ENCODE results near the gene KCNE5.
"Not testable (repeated sequence)": the region's sequence is repeated elsewhere in the genome, so short reads cannot be mapped to it uniquely, and the experiment has no call there.

Gene KCNE5, protein sequence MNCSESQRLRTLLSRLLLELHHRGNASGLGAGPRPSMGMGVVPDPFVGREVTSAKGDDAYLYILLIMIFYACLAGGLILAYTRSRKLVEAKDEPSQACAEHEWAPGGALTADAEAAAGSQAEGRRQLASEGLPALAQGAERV

DNA sequence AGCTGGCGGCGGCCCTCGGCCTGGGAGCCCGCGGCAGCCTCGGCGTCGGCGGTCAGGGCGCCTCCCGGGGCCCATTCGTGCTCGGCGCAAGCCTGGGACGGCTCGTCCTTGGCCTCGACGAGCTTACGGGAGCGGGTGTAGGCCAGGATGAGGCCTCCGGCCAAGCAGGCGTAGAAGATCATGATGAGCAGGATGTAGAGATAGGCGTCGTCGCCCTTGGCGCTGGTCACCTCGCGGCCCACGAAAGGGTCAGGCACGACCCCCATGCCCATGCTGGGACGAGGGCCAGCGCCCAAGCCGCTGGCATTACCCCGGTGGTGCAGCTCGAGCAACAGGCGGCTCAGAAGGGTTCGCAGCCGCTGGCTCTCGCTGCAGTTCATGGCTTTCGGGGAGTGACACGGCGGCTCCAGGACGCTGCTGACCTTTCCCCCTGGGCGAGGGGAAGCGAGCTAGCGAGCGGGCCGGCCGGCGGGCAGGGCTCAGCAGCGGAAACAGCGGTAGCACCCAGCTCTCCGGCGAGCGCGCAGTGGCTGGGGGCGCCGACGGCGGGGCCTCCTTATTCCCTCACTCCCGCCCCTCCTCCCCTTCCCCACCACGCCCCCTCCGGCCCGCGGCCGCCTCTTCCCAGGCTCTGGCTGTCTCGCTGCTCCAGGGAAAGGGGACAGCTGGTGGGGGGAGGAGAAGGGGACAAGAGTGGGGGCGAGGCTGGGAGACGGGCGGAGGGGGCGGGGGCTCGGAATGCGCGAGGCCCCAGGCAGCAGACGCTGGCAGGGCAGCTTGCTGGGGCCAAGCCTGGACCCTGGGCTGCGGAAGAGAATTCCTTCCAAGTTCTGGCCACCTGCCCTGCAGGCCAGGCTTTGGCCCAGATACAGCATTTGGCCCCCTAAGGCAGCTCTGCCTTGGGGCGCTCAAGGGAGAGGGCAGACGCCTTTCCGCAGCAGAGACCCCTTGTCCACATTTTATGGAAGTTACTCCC is at the start of gene KCNE5:
TSS of gene KCNE5 (minus strand) at position 532 of the 976 bp plus-strand sequence. CDS start at position 380, 152 bp downstream.
- TF ChIP-seq YY1 (IDR thresholded peaks at IDR 0.05; ENCODE audit: insufficient read depth, insufficient read length), result no peak
- no peak for DNase-seq (ENCODE audit: low read depth, low spot score)
- Histone ChIP-seq H3K9me3 (ENCODE audit: insufficient read depth, low read length) (no peaks in the 10 kb centered on the region), H3K9ac (ENCODE audit: insufficient read length, low read depth) (peak within 1 kb of the TSS; percentile 50), H3K4me1 (ENCODE audit: insufficient read depth, insufficient read length) (peaks cover 4% of the 10 kb centered on the region), H3K4me3 (ENCODE audit: insufficient read length, low read depth) (peak within 1 kb of the TSS; percentile 2), H3K36me3 (ENCODE audit: insufficient read depth, insufficient read length, low read length) (no peaks in the 10 kb centered on the region), H3K27me3 (ENCODE audit: insufficient read depth, insufficient read length) (no peaks in the 10 kb centered on the region)

DNA sequence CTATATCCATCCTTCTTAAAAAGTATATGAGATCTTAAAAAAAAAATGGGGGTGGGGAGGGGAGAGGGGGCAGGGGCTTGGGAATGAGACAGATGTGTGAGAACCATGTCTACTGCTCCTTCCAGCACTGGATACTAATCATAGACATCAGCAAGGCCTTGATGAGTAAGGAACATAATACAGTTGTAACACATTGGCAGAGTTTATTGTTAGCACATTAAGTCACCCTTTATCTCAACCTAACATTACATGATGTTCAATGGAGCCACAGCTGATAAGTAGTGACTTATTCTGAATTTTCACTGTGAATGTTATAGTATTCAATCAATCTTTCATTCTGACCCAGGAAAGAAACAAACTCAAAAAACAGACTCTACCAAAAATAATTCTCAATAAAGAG is 47.3 kb upstream of the KCNE5 start:
- Histone ChIP-seq H3K36me3 (ENCODE audit: insufficient read depth, insufficient read length, low read length) (peaks cover 37% of the 10 kb centered on the region), H3K9me3 (ENCODE audit: insufficient read depth, low read length) (no peaks in the 10 kb centered on the region; the same call in 1 of the 2 replicates), H3K9ac (ENCODE audit: insufficient read length, low read depth) (no peak overlapping the region), H3K4me1 (ENCODE audit: insufficient read depth, insufficient read length) (no peaks in the 10 kb centered on the region), H3K27me3 (ENCODE audit: insufficient read depth, insufficient read length) (no peaks in the 10 kb centered on the region), H3K4me3 (ENCODE audit: insufficient read length, low read depth) (no peak overlapping the region)
- no peak for DNase-seq (ENCODE audit: low read depth, low spot score)
- TF ChIP-seq SUZ12 (IDR thresholded peaks at IDR 0.05; ENCODE audit: extremely low read depth, insufficient read depth, insufficient read length) (no peak), ZNF274 (IDR thresholded peaks at IDR 0.05; ENCODE audit: low read depth, low read length) (no peak), YY1 (IDR thresholded peaks at IDR 0.05; ENCODE audit: insufficient read depth, insufficient read length) (no peak)

DNA sequence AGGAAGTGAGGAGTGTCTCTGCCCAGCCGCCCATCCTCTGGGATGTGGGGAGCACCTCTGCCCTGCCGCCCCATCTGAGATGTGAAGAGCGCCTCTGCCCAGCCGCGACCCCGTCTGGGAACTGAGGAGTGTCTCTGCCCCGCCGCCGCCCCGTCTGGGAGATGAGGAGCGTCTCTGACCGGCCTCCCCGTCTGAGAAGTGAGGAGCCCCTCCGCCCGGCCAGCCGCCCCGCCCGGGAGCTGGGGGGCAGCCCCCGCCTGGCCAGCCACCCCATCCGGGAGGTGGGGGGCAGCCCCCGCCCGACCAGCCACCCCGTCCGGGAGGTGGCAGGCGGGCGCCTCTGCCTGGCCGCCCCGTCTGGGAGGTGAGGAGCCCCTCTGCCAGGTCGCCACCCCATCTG is 46.2 kb upstream of the KCNE5 start:
- not testable (repeated sequence) for DNase-seq (ENCODE audit: low read depth, low spot score); H3K27me3 ChIP-seq (ENCODE audit: insufficient read depth, insufficient read length); H3K4me1 ChIP-seq (ENCODE audit: insufficient read depth, insufficient read length); H3K9ac ChIP-seq (ENCODE audit: insufficient read length, low read depth); H3K4me3 ChIP-seq (ENCODE audit: insufficient read length, low read depth); H3K9me3 ChIP-seq (ENCODE audit: insufficient read depth, low read length)
- peaks cover 45% of the 10 kb centered on the region for H3K36me3 ChIP-seq (ENCODE audit: insufficient read depth, insufficient read length, low read length)

DNA sequence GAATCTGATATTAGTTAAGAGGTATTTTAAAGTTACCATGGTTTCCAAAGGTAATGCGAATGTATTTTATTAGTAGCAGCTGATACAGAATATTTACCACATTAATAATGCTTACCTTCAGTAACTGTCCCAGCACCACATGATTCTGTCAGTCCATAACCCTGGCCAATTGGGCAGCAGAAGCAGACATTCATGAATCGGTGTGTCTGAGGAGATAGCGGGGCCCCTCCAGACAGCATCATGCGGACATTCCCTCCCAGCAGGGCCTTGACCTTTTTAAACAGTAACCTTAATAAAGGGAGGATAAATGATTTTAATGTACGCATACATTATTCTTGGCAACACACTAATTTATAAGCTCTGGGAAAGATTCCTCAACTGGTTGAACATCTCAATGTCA is 43.0 kb upstream of the KCNE5 start:
- Histone ChIP-seq H3K9me3 (ENCODE audit: insufficient read depth, low read length) (no peaks in the 10 kb centered on the region; the same call in 1 of the 2 replicates), H3K4me1 (ENCODE audit: insufficient read depth, insufficient read length) (no peaks in the 10 kb centered on the region), H3K9ac (ENCODE audit: insufficient read length, low read depth) (no peak overlapping the region), H3K36me3 (ENCODE audit: insufficient read depth, insufficient read length, low read length) (peaks cover 36% of the 10 kb centered on the region), H3K4me3 (ENCODE audit: insufficient read length, low read depth) (no peak overlapping the region), H3K27me3 (ENCODE audit: insufficient read depth, insufficient read length) (no peaks in the 10 kb centered on the region)
- DNase-seq (ENCODE audit: low read depth, low spot score), result no peak
- TF ChIP-seq ZNF274 (IDR thresholded peaks at IDR 0.05; ENCODE audit: low read depth, low read length) (no peak), YY1 (IDR thresholded peaks at IDR 0.05; ENCODE audit: insufficient read depth, insufficient read length) (no peak), SUZ12 (IDR thresholded peaks at IDR 0.05; ENCODE audit: extremely low read depth, insufficient read depth, insufficient read length) (no peak)

DNA sequence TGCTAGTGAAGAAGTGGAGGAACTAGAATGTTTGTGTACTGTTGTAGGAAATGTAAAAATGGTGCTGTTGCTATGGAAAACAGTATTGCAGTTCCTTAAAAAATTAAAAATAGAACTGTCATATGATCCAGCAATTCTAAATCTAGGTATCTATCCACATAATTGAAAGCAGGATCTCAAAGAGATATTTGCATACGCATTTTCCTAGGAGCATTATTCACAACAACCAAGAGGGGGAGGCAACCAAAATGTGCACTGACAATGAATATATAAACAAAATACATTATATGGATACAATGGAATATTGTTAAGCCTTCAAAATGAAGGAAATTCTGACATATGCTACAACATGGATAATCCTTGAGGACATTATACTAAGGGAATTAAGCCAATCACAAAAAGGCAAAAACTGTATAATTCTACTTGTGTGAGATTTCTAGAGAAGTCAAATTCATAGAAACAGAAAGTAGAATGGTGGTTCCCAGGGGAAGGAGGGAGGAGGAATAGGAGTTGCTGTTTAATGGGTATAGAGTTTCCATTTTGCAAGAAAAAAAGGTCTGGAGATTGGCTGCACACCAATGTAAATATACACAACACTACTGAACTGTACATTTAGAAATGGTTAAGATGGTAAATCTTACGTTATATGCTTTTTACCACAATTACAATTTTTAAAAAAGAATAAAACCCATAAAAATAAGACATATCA is 35.6 kb upstream of the KCNE5 start:
- H3K36me3 ChIP-seq (ENCODE audit: insufficient read depth, insufficient read length, low read length), result peaks cover 53% of the 10 kb centered on the region
- no peak overlapping the region for H3K9ac ChIP-seq (ENCODE audit: insufficient read length, low read depth)
- H3K4me1 ChIP-seq (ENCODE audit: insufficient read depth, insufficient read length), result no peaks in the 10 kb centered on the region
- DNase-seq (ENCODE audit: low read depth, low spot score), result no peak
- TF ChIP-seq YY1 (IDR thresholded peaks at IDR 0.05; ENCODE audit: insufficient read depth, insufficient read length), result no peak
- TF ChIP-seq ZNF274 (IDR thresholded peaks at IDR 0.05; ENCODE audit: low read depth, low read length), result no peak
- no peak for TF ChIP-seq SUZ12 (IDR thresholded peaks at IDR 0.05; ENCODE audit: extremely low read depth, insufficient read depth, insufficient read length)
- H3K9me3 ChIP-seq (ENCODE audit: insufficient read depth, low read length), result no peaks in the 10 kb centered on the region
- no peaks in the 10 kb centered on the region for H3K27me3 ChIP-seq (ENCODE audit: insufficient read depth, insufficient read length)
- H3K4me3 ChIP-seq (ENCODE audit: insufficient read length, low read depth), result no peak overlapping the region

DNA sequence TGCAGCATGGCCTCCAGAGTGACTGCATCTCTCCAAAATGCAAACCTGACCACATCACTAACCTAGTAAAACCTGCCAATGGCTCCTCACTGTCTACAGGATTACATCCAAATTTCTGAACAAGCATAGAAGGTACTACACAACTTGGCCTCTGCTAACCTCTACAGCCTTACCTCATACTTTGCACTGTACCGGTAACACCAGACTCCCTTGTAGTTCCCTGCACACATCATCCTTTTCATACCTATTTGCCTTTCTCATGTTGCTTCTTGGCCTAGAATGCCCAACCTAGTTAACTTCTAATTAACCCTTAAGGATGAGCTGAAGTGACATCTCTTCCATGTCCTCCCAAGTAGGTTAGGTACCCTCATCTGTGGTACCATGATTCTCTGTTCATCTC is 33.4 kb upstream of the KCNE5 start:
- no peak overlapping the region for H3K4me3 ChIP-seq (ENCODE audit: insufficient read length, low read depth)
- peaks cover 46% of the 10 kb centered on the region for H3K36me3 ChIP-seq (ENCODE audit: insufficient read depth, insufficient read length, low read length)
- TF ChIP-seq YY1 (IDR thresholded peaks at IDR 0.05; ENCODE audit: insufficient read depth, insufficient read length), result no peak
- TF ChIP-seq SUZ12 (IDR thresholded peaks at IDR 0.05; ENCODE audit: extremely low read depth, insufficient read depth, insufficient read length), result no peak
- no peak for TF ChIP-seq ZNF274 (IDR thresholded peaks at IDR 0.05; ENCODE audit: low read depth, low read length)
- no peaks in the 10 kb centered on the region for H3K9me3 ChIP-seq (ENCODE audit: insufficient read depth, low read length)
- no peak overlapping the region for H3K9ac ChIP-seq (ENCODE audit: insufficient read length, low read depth)
- DNase-seq (ENCODE audit: low read depth, low spot score), result no peak
- no peaks in the 10 kb centered on the region for H3K4me1 ChIP-seq (ENCODE audit: insufficient read depth, insufficient read length)
- H3K27me3 ChIP-seq (ENCODE audit: insufficient read depth, insufficient read length), result no peaks in the 10 kb centered on the region

DNA sequence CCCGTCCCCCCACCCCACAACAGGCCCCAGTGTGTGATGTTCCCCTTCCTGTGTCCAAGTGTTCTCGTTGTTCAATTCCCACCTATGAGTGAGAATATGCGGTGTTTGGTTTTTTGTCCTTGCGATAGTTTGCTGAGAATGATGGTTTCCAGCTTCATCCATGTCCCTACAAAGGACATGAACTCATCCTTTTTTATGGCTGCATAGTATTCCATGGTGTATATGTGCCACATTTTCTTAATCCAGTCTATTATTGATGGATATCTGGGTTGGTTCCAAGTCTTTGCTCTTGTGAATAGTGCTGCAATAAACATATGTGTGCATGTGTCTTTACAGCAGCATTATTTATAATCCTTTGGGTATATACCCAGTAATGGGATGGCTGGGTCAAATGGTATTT is 32.4 kb upstream of the KCNE5 start:
- not testable (repeated sequence) for H3K4me1 ChIP-seq (ENCODE audit: insufficient read depth, insufficient read length); H3K4me3 ChIP-seq (ENCODE audit: insufficient read length, low read depth); DNase-seq (ENCODE audit: low read depth, low spot score); H3K27me3 ChIP-seq (ENCODE audit: insufficient read depth, insufficient read length); H3K9ac ChIP-seq (ENCODE audit: insufficient read length, low read depth); H3K9me3 ChIP-seq (ENCODE audit: insufficient read depth, low read length)
- H3K36me3 ChIP-seq (ENCODE audit: insufficient read depth, insufficient read length, low read length), result peaks cover 36% of the 10 kb centered on the region

Measured in NT2/D1 (cell line).